ENCODE results near the gene AGAP1. TPM values are rescaled to one million over a fixed set of nuclear protein-coding genes. Genes with fewer than 3 reads are reported as not detected.

Gene AGAP1
- total RNA-seq, 4 donors from 2014 or later: 5.3 to 30.6 (median 19.2) TPM

DNA sequence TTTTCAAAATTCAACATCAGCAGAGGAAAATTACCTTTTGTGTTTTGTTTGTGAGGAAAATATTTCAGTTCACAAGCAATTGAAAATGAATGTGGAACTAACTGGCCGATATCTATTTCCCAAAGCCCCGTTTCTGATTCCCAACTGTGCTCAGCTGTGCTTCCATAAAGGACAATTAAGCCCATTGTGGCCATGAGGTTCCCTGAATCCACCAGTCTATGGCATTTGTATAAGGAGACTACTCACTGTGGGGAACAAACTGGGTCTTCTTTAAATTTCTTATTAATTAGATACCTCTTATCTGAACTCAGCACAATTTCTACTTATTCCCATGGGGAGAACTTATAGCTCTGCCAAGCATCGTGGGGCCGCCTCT is 31.4 kb upstream of the AGAP1 start:
- Histone ChIP-seq H3K36me3 (no peaks in the 10 kb centered on the region), H3K4me1 (no peaks in the 10 kb centered on the region), H3K4me3 (no peak overlapping the region), H3K27ac (no peak overlapping the region), H3K9me3 (no peaks in the 10 kb centered on the region), H3K27me3 (no peaks in the 10 kb centered on the region)
- TF ChIP-seq, protein P1, sequence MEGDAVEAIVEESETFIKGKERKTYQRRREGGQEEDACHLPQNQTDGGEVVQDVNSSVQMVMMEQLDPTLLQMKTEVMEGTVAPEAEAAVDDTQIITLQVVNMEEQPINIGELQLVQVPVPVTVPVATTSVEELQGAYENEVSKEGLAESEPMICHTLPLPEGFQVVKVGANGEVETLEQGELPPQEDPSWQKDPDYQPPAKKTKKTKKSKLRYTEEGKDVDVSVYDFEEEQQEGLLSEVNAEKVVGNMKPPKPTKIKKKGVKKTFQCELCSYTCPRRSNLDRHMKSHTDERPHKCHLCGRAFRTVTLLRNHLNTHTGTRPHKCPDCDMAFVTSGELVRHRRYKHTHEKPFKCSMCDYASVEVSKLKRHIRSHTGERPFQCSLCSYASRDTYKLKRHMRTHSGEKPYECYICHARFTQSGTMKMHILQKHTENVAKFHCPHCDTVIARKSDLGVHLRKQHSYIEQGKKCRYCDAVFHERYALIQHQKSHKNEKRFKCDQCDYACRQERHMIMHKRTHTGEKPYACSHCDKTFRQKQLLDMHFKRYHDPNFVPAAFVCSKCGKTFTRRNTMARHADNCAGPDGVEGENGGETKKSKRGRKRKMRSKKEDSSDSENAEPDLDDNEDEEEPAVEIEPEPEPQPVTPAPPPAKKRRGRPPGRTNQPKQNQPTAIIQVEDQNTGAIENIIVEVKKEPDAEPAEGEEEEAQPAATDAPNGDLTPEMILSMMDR (IDR thresholded peaks at IDR 0.05): no peak
- TF ChIP-seq POLR2A (IDR thresholded peaks at IDR 0.05): no peak
- intact Hi-C loops (cut with DNase I; ENCODE audit: low total_unique reads): no loop called here
- no peak for DNase-seq

DNA sequence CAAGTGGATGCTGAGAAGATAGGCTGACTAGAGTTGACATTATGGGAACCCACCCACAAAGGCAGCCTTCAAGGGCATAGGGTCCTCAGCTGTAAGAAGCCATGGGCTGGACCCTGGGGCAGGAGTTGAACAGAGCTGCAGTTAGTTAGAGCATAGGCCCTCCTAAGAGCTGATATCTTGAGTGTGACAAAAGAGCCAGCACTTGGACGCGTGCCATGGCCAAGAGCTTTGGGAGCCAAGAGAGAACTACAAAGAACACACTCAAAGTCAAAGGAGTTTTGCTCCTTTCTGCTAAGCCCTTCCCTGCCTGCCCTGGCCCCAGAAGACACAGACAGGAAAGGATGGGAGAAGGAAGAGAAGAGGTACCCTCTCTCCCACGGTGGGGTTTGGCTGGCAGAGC is 29.9 kb upstream of the AGAP1 start:
- TF ChIP-seq, protein P1 (IDR thresholded peaks at IDR 0.05): no peak
- no peak for TF ChIP-seq POLR2A (IDR thresholded peaks at IDR 0.05)
- H3K4me3 ChIP-seq: no peak overlapping the region
- H3K9me3 ChIP-seq: no peaks in the 10 kb centered on the region
- no peaks in the 10 kb centered on the region for H3K4me1 ChIP-seq
- intact Hi-C loops (cut with DNase I; ENCODE audit: low total_unique reads): no loop called here
- H3K27ac ChIP-seq: no peak overlapping the region
- no peak for DNase-seq
- no peaks in the 10 kb centered on the region for H3K27me3 ChIP-seq
- H3K36me3 ChIP-seq: no peaks in the 10 kb centered on the region

DNA sequence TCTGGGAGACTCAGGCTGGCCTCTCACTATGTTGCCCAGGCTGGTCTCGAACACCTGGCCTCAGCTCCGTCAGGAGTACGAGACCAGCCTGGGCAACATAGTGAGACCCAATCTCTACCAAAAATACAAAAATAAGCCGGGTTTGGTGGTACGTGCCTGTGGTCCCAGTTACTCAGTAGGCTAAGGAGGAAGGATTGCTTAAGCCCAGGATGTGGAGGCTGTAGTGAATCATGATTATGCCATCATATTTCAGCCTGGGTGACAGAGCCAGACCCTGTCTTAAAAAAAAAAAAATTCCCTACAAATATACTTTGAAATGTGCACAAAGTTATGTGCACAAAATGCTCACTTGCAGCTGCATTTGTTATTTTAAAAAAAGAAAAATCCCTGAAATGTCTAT is 26.3 kb upstream of the AGAP1 start:
- DNase-seq: no peak
- no peak overlapping the region for H3K27ac ChIP-seq
- H3K4me1 ChIP-seq: no peaks in the 10 kb centered on the region
- no peaks in the 10 kb centered on the region for H3K27me3 ChIP-seq
- intact Hi-C loops (cut with DNase I; ENCODE audit: low total_unique reads): no loop called here
- no peak overlapping the region for H3K4me3 ChIP-seq
- H3K36me3 ChIP-seq: no peaks in the 10 kb centered on the region
- TF ChIP-seq, protein P1 (IDR thresholded peaks at IDR 0.05): no peak
- no peak for TF ChIP-seq POLR2A (IDR thresholded peaks at IDR 0.05)
- H3K9me3 ChIP-seq: no peaks in the 10 kb centered on the region

DNA sequence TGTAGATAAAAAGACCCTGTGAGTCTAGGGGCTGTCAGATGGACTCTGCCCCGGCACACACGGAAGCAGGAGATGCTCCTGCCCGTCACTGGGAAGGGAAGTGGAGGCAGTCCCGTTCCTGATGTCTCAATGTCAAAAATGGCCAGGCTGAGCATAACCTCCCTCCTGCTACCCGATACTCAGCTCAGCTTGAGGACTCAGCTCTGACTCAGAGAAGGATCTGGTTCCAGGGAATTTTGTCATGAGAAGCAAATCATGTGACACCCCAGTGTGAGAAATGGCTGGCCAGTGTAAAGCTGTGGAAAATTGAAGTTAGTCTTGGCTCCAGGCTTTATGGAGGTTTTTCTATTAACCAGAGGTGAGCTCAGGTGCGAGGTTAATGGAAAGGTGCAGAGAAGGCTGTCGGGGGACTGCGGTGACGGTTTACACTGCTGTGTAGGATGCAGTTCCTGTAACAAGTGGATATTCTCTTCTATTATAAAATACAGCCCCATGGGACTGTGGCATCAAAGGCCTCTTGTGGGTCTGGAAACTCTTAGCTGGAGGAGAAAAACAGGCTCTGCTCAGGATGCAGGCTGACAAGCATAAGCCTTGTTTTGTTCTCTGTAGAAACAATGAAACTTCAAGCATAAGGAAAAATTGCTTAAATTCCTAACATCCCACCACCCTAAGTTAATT is 24.7 kb upstream of the AGAP1 start:
- no peak for TF ChIP-seq POLR2A (IDR thresholded peaks at IDR 0.05)
- intact Hi-C loops (cut with DNase I; ENCODE audit: low total_unique reads): no loop called here
- Histone ChIP-seq H3K9me3 (no peaks in the 10 kb centered on the region), H3K4me3 (no peak overlapping the region), H3K27me3 (no peaks in the 10 kb centered on the region), H3K27ac (peak overlapping the region in 1 of 2 donors; percentile 33), H3K4me1 (no peaks in the 10 kb centered on the region), H3K36me3 (no peaks in the 10 kb centered on the region)
- DNase-seq: peak; percentile 20 to 22

DNA sequence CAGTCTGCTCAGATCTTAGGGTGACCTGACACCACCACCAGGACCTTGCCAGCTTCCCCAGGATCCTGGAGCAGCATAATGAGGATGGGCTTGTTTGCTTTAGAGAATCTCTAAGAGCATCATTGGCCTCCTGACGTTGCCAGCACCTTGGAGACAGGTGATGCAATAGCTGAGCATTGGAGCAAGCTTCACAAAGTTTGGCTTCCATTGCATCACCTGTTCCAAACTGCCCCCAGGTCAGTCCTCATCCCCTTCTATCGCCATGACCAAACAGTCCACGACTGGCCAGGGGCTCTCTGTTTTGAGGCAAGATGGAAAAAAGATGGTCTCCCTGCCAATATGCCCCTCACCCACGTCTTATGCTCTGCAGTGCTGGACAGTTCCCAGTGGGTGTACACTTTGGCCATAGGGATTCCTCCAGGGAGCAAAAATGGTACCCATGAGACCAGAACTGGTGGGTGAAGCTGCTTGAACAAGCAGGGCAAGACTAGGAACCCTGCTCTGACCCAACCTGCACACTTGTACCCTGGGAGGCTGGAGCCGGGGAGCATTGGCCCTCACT is 22.6 kb upstream of the AGAP1 start:
- Histone ChIP-seq H3K4me3 (no peak overlapping the region), H3K27ac (no peak overlapping the region), H3K36me3 (no peaks in the 10 kb centered on the region), H3K27me3 (no peaks in the 10 kb centered on the region), H3K9me3 (no peaks in the 10 kb centered on the region), H3K4me1 (no peaks in the 10 kb centered on the region)
- no peak for DNase-seq
- intact Hi-C loops (cut with DNase I; ENCODE audit: low total_unique reads): no loop called here
- no peak for TF ChIP-seq POLR2A (IDR thresholded peaks at IDR 0.05)
- TF ChIP-seq, protein P1 (IDR thresholded peaks at IDR 0.05): no peak

Measured in uterus (tissue), 4 donors.